HepG2 (cell line): Measurements from ENCODE around the gene SLC13A3. TPM values are rescaled to one million over a fixed set of nuclear protein-coding genes. Genes with fewer than 3 reads are reported as not detected.
A peak's percentile ranks its signal among the peaks of the same experiment; 100 is the strongest.

Source experiments
- GATA4 ChIP-seq: sonication (generic); IDR thresholded peaks from 2 replicates; pipeline ENCODE4 v1.6.1; 2016; ENCODE audit warnings: antibody characterized with exemption, low read depth, borderline replicate concordance
- GFI1 ChIP-seq: sonication (generic); formaldehyde crosslinking; IDR thresholded peaks from 2 replicates; pipeline ENCODE4 v1.5.0; 2020; ENCODE audit warnings: missing genetic modification reagents, mild to moderate bottlenecking, borderline replicate concordance
- IKZF1 ChIP-seq: fragments of 450-650 bp; IDR thresholded peaks from 2 replicates; pipeline ENCODE4 v1.7.1; 2016
- KAT7 ChIP-seq: IDR thresholded peaks from 2 replicates; pipeline ENCODE4 v1.6.1; 2018; ENCODE audit warnings: borderline replicate concordance, missing compliant biosample characterization
- KDM1A ChIP-seq: IDR thresholded peaks from 2 replicates; pipeline ENCODE4 v1.6.1; 2016; ENCODE audit warnings: missing compliant biosample characterization
- SAP130 ChIP-seq: IDR thresholded peaks from 2 replicates; pipeline ENCODE4 v1.6.1; 2016; ENCODE audit warnings: low read depth
- THAP11 ChIP-seq: IDR thresholded peaks from 2 replicates; pipeline ENCODE4 v1.6.1; 2016; ENCODE audit warnings: missing biosample characterization, missing genetic modification reagents
- ZMAT3 ChIP-seq: sonication (generic); formaldehyde crosslinking; conservative IDR thresholded peaks from 2 replicates; pipeline ENCODE4 v1.7.0; 2021; ENCODE audit warnings: missing genetic modification reagents
- ZNF441 ChIP-seq: sonication (generic); formaldehyde crosslinking; IDR thresholded peaks from 2 replicates; pipeline ENCODE4 v1.7.0; 2021; ENCODE audit warnings: missing genetic modification reagents, borderline replicate concordance
- ZNF484 ChIP-seq: sonication (generic); formaldehyde crosslinking; IDR thresholded peaks from 2 replicates; pipeline ENCODE4 v1.5.1; 2020; ENCODE audit warnings: mild to moderate bottlenecking, low read depth, missing genetic modification reagents, borderline replicate concordance
- ZNF782 ChIP-seq: sonication (generic); formaldehyde crosslinking; IDR thresholded peaks from 2 replicates; pipeline ENCODE4 v1.4.0; 2020; ENCODE audit warnings: missing genetic modification reagents, mild to moderate bottlenecking, borderline replicate concordance
- polyA plus RNA-seq, 8 experiments: library from polyadenylated mRNA; depleted of rRNA in 3 of 8; stranded (reverse) in 7 of 8; unstranded in 1 of 8; fragments of >200 nt; fragmentation: Illumina TruSeq in 4 of 8; extraction: Trizol in 4 of 8; gene quantifications; 2 replicates each; pipeline versions ENCODE4 v1.2.1 to v1.2.3, GENCODE V29; 2011 to 2016; ENCODE audit warnings: low read depth in 4 of 8, missing spikeins in 1 of 8, mixed read lengths in 1 of 8; ENCODE audit not compliant: insufficient read depth in 1 of 8
- total RNA-seq, 5 experiments: library from RNA; depleted of rRNA; stranded (reverse); fragments of >200 nt; fragmentation: Illumina TruSeq; extraction: Trizol; gene quantifications; 2 replicates each; pipeline ENCODE4 v1.2.3, GENCODE V29; 2016; ENCODE audit warnings: low read depth in 1 of 5
- TF ChIP-seq, protein P1 (sequence below): sonication (generic); formaldehyde crosslinking; IDR thresholded peaks from 2 replicates; pipeline ENCODE4 v1.8.0; 2022; ENCODE audit warnings: missing genetic modification reagents, mild to moderate bottlenecking, inconsistent platforms, borderline replicate concordance
- TF ChIP-seq, protein P2 (sequence below): sonication (generic); formaldehyde crosslinking; IDR thresholded peaks from 2 replicates; pipeline ENCODE4 v1.5.0; 2020; ENCODE audit warnings: missing genetic modification reagents, mild to moderate bottlenecking, borderline replicate concordance
- TF ChIP-seq, protein P3 (sequence below): sonication (generic); formaldehyde crosslinking; IDR thresholded peaks from 2 replicates; pipeline ENCODE4 v1.4.0; 2020; ENCODE audit warnings: mild to moderate bottlenecking, missing genetic modification reagents
- TF ChIP-seq, protein P4 (sequence below): sonication (generic); formaldehyde crosslinking; IDR thresholded peaks from 2 replicates; pipeline ENCODE4 v1.5.0; 2020; ENCODE audit warnings: mild to moderate bottlenecking, missing genetic modification reagents, moderate library complexity

Gene SLC13A3
- total and polyA plus RNA-seq, 2 of the 13 experiments (the other 11 are each of a cell fraction or from before 2014, with no cell fraction given), result 66.5 to 76.0 TPM

DNA sequence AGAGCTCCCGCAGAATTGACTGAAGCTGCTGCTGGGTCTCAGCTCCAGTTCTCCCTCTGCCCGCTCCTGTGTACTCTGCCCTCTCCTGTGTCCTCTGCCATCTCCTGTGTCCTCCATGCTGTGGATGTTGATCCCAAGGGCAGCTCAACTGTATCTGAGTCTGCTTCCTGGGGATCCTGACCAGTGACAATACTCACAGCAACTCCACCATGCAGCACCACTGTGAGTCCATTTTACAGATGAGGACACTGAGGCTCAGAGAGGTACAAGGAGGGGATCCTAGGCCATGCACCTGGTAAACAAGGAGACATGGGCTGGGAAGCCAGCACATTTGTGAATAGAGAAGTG lies 29.4 kb upstream of the SLC13A3 start (continued):
- TF ChIP-seq, protein P1, sequence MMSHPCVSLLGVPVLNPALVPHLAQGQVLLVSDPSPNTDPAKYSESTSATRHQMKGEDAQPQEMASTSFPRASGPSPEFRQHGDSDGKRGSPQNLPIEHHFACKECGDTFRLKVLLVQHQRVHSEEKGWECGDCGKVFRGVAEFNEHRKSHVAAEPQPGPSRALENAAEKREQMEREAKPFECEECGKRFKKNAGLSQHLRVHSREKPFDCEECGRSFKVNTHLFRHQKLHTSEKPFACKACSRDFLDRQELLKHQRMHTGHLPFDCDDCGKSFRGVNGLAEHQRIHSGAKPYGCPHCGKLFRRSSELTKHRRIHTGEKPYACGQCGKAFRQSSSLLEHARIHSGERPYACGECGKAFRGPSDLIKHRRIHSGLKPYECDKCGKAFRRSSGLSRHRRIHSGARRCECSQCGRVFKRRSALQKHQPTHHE (CRISPR knock-in tag), result no peak
- TF ChIP-seq KAT7 (CRISPR knock-in tag) (no peak), GATA4 (no peak), ZNF484 (CRISPR knock-in tag) (no peak), IKZF1 (no peak), GFI1 (CRISPR knock-in tag) (no peak), SAP130 (CRISPR knock-in tag) (no peak), THAP11 (CRISPR knock-in tag) (peak; percentile 5; the same call in 1 of the 2 replicates), ZMAT3 (CRISPR knock-in tag) (no peak), ZNF782 (CRISPR knock-in tag) (0 out of 2 replicates have a peak, but pooled peaks have one; percentile 66), ZNF441 (CRISPR knock-in tag) (no peak), KDM1A (CRISPR knock-in tag) (peak; percentile 94)
- TF ChIP-seq, protein P2, sequence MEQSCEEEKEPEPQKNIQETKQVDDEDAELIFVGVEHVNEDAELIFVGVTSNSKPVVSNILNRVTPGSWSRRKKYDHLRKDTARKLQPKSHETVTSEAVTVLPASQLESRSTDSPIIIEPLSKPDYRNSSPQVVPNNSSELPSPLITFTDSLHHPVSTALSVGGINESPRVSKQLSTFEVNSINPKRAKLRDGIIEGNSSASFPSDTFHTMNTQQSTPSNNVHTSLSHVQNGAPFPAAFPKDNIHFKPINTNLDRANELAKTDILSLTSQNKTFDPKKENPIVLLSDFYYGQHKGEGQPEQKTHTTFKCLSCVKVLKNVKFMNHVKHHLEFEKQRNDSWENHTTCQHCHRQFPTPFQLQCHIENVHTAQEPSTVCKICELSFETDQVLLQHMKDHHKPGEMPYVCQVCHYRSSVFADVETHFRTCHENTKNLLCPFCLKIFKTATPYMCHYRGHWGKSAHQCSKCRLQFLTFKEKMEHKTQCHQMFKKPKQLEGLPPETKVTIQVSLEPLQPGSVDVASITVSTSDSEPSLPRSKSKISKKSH, result peak; percentile 82; the same call in 1 of the 2 replicates
- TF ChIP-seq, protein P3, sequence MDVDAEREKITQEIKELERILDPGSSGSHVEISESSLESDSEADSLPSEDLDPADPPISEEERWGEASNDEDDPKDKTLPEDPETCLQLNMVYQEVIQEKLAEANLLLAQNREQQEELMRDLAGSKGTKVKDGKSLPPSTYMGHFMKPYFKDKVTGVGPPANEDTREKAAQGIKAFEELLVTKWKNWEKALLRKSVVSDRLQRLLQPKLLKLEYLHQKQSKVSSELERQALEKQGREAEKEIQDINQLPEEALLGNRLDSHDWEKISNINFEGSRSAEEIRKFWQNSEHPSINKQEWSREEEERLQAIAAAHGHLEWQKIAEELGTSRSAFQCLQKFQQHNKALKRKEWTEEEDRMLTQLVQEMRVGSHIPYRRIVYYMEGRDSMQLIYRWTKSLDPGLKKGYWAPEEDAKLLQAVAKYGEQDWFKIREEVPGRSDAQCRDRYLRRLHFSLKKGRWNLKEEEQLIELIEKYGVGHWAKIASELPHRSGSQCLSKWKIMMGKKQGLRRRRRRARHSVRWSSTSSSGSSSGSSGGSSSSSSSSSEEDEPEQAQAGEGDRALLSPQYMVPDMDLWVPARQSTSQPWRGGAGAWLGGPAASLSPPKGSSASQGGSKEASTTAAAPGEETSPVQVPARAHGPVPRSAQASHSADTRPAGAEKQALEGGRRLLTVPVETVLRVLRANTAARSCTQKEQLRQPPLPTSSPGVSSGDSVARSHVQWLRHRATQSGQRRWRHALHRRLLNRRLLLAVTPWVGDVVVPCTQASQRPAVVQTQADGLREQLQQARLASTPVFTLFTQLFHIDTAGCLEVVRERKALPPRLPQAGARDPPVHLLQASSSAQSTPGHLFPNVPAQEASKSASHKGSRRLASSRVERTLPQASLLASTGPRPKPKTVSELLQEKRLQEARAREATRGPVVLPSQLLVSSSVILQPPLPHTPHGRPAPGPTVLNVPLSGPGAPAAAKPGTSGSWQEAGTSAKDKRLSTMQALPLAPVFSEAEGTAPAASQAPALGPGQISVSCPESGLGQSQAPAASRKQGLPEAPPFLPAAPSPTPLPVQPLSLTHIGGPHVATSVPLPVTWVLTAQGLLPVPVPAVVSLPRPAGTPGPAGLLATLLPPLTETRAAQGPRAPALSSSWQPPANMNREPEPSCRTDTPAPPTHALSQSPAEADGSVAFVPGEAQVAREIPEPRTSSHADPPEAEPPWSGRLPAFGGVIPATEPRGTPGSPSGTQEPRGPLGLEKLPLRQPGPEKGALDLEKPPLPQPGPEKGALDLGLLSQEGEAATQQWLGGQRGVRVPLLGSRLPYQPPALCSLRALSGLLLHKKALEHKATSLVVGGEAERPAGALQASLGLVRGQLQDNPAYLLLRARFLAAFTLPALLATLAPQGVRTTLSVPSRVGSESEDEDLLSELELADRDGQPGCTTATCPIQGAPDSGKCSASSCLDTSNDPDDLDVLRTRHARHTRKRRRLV (CRISPR knock-in tag), result no peak
- TF ChIP-seq, protein P4, sequence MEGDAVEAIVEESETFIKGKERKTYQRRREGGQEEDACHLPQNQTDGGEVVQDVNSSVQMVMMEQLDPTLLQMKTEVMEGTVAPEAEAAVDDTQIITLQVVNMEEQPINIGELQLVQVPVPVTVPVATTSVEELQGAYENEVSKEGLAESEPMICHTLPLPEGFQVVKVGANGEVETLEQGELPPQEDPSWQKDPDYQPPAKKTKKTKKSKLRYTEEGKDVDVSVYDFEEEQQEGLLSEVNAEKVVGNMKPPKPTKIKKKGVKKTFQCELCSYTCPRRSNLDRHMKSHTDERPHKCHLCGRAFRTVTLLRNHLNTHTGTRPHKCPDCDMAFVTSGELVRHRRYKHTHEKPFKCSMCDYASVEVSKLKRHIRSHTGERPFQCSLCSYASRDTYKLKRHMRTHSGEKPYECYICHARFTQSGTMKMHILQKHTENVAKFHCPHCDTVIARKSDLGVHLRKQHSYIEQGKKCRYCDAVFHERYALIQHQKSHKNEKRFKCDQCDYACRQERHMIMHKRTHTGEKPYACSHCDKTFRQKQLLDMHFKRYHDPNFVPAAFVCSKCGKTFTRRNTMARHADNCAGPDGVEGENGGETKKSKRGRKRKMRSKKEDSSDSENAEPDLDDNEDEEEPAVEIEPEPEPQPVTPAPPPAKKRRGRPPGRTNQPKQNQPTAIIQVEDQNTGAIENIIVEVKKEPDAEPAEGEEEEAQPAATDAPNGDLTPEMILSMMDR (CRISPR knock-in tag), result no peak
